ENCODE results near the gene AKAP13. TPM values are rescaled to one million over a fixed set of nuclear protein-coding genes. Genes with fewer than 3 reads are reported as not detected.
A peak's percentile ranks its signal among the peaks of the same experiment; 100 is the strongest.
"Not testable (repeated sequence)": the region's sequence is repeated elsewhere in the genome, so short reads cannot be mapped to it uniquely, and the experiment has no call there.

AKAP13 gene
- total RNA-seq, 4 donors from 2014 or later, result 57.3 to 178 (median 81.5) TPM

DNA sequence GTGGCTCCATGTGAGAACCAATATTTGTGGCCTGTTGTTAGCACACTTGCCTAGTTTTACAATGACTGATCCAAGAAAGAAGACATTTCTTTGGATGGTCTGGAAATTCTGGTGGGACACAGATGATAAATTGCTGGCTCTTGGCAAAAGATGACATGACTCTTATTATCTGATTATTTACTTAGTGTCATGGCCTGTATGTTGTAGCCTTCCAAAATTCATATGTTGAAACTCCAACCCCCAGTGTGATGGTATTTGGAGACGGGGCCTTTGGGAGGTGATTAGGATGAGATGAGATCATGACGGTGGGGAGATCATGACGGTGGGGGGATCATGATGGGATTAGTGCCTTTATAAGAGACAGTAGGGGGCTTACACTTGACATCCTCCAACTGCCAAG is 30.0 kb upstream of the AKAP13 start:
- DNase-seq, result no peak
- H3K4me3 ChIP-seq, result no peak overlapping the region
- H3K9me3 ChIP-seq, result no peaks in the 10 kb centered on the region
- no peak overlapping the region for H3K27ac ChIP-seq
- intact Hi-C loops (cut with DNase I), result no loop called here
- no peaks in the 10 kb centered on the region for H3K36me3 ChIP-seq
- peaks cover 4 to 23% (median 9%) of the 10 kb centered on the region in 3 donors for H3K4me1 ChIP-seq
- no peak for TF ChIP-seq POLR2A (IDR thresholded peaks at IDR 0.05)
- TF ChIP-seq, protein P1, sequence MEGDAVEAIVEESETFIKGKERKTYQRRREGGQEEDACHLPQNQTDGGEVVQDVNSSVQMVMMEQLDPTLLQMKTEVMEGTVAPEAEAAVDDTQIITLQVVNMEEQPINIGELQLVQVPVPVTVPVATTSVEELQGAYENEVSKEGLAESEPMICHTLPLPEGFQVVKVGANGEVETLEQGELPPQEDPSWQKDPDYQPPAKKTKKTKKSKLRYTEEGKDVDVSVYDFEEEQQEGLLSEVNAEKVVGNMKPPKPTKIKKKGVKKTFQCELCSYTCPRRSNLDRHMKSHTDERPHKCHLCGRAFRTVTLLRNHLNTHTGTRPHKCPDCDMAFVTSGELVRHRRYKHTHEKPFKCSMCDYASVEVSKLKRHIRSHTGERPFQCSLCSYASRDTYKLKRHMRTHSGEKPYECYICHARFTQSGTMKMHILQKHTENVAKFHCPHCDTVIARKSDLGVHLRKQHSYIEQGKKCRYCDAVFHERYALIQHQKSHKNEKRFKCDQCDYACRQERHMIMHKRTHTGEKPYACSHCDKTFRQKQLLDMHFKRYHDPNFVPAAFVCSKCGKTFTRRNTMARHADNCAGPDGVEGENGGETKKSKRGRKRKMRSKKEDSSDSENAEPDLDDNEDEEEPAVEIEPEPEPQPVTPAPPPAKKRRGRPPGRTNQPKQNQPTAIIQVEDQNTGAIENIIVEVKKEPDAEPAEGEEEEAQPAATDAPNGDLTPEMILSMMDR (IDR thresholded peaks at IDR 0.05), result no peak
- WGBS, 2 donors, result 58 to 72% methylated on average over 3 of the region's 3 CpGs
- no peaks in the 10 kb centered on the region for H3K27me3 ChIP-seq

- H3K9me3 ChIP-seq; H3K27ac ChIP-seq; H3K4me3 ChIP-seq; intact Hi-C loops (cut with DNase I); H3K27me3 ChIP-seq; DNase-seq; H3K36me3 ChIP-seq: not testable (repeated sequence)
- H3K4me1 ChIP-seq, result peaks cover 0 to 18% (median 6%) of the 10 kb centered on the region in 3 donors
- WGBS, 2 donors, result 79 to 84% methylated on average over 3 to 8 of the region's 8 CpGs
Measured at GRCh38 chr15:85351501-85351900, 28.9 kb upstream of the AKAP13 start.

DNA sequence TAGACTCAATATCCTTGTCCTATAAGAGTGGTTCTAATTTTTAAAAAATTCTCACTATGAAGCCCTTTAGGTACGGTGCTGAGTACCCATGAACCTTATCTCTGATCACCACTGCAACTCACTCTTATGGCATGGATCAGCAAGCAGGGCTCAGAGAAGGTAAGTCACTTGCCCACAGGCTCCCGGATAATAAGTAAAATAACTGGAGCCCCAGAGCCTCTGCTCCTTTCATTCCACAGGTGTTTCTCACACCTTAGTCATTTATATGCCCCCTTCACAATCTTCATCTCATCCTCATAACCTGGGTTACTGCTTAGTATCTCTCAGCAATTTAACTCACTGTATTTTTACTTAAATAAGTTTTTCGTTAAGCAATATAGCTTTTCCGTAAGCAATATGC is 28.4 kb upstream of the AKAP13 start:
- no peak for TF ChIP-seq POLR2A (IDR thresholded peaks at IDR 0.05)
- TF ChIP-seq, protein P1 (IDR thresholded peaks at IDR 0.05), result no peak
- no peaks in the 10 kb centered on the region for H3K27me3 ChIP-seq
- DNase-seq, result no peak
- H3K9me3 ChIP-seq, result no peaks in the 10 kb centered on the region
- peaks cover 0 to 17% (median 5%) of the 10 kb centered on the region in 3 donors for H3K4me1 ChIP-seq
- WGBS, 2 donors, result 91 to 92% methylated on average over 4 of the region's 4 CpGs
- intact Hi-C loops (cut with DNase I), result no loop called here
- no peaks in the 10 kb centered on the region for H3K36me3 ChIP-seq
- no peak overlapping the region for H3K27ac ChIP-seq
- H3K4me3 ChIP-seq, result no peak overlapping the region

GRCh38 chr15:85353516-85353915 is 26.9 kb upstream of the AKAP13 start:
- Histone ChIP-seq H3K36me3 (no peaks in the 10 kb centered on the region), H3K4me3 (no peak overlapping the region), H3K9me3 (no peaks in the 10 kb centered on the region), H3K27ac (no peak overlapping the region), H3K27me3 (no peaks in the 10 kb centered on the region), H3K4me1 (peaks cover 9 to 30% (median 13%) of the 10 kb centered on the region in 3 donors)
- no peak for TF ChIP-seq POLR2A (IDR thresholded peaks at IDR 0.05)
- TF ChIP-seq, protein P1 (IDR thresholded peaks at IDR 0.05), result no peak
- intact Hi-C loops (cut with DNase I), result no loop called here
- no peak for DNase-seq

GRCh38 chr15:85354461-85354860 is 25.9 kb upstream of the AKAP13 start:
- Histone ChIP-seq H3K36me3 (no peaks in the 10 kb centered on the region), H3K4me1 (peaks cover 9 to 37% (median 15%) of the 10 kb centered on the region in 3 donors), H3K27me3 (no peaks in the 10 kb centered on the region), H3K9me3 (no peaks in the 10 kb centered on the region), H3K4me3 (no peak overlapping the region), H3K27ac (peak overlapping the region in 1 of 4 donors; percentile 7)
- WGBS, 2 donors, result 42 to 56% methylated on average over 4 of the region's 4 CpGs
- DNase-seq, result no peak
- intact Hi-C loops (cut with DNase I), result no loop called here
- TF ChIP-seq, protein P1 (IDR thresholded peaks at IDR 0.05), result no peak
- TF ChIP-seq POLR2A (IDR thresholded peaks at IDR 0.05), result no peak

DNA sequence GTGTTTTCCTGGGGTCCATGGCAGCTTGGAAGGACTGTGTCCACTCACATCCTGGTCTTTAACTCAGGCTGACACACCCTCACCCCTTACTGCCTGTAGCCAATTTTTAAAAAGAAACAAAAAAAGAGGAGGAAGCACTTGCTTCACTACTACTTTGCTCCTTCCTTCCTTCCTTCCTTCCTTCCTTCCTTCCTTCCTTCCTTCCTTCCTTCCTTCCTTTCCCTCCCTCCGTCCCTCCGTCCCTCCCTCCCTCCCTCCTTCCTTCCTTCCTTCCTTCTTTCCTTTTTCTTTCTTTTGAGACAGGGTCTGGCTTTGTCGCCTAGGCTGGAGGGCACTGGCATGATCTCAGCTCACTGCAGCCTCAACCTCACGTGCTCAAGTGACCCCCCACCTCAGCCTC is 25.5 kb upstream of the AKAP13 start:
- DNase-seq, result no peak
- H3K4me3 ChIP-seq, result no peak overlapping the region
- H3K9me3 ChIP-seq, result no peaks in the 10 kb centered on the region
- no peaks in the 10 kb centered on the region for H3K36me3 ChIP-seq
- peaks cover 9 to 37% (median 15%) of the 10 kb centered on the region in 3 donors for H3K4me1 ChIP-seq
- intact Hi-C loops (cut with DNase I), result no loop called here
- peak overlapping the region in 1 of 4 donors; percentile 7 for H3K27ac ChIP-seq
- 67 to 74% methylated on average over 3 to 4 of the region's 4 CpGs for WGBS, 2 donors
- no peaks in the 10 kb centered on the region for H3K27me3 ChIP-seq
- TF ChIP-seq, protein P1 (IDR thresholded peaks at IDR 0.05), result no peak
- no peak for TF ChIP-seq POLR2A (IDR thresholded peaks at IDR 0.05)

All from esophagus squamous epithelium (tissue), 5 donors.